HEK293 (cell line): ENCODE results near the gene SAMD14.

Experiments used
- CTCF ChIA-PET: fragments of 350-600 bp; formaldehyde crosslinking; extraction: SDS; loops from one replicate; lab custom pipeline; 2021; ENCODE audit warnings: antibody characterized with exemption; lab: Yijun Ruan, JAX
- POLR2A ChIA-PET: fragments of 300-600 bp; formaldehyde crosslinking; extraction: SDS; loops from one replicate; lab custom pipeline; 2020; ENCODE audit warnings: antibody characterized with exemption, inconsistent platforms; lab: Yijun Ruan, JAX
- H3K27ac ChIP-seq: fragments of 200-500 bp; sonication (Bioruptor generic); 2 replicates; pipeline ENCODE4 v1.5.1; 2014; ENCODE audit warnings: low read depth, low read length, control low read depth, inconsistent platforms; ENCODE audit errors: extremely low read depth
- H3K36me3 ChIP-seq, 2 experiments: fragments of 200-500 bp in 1 of 2; sonication (Bioruptor generic) in 1 of 2; 1 replicate in 1 of 2; 2 replicates in 1 of 2; pipeline ENCODE4 v1.5.1; 2014 to 2017; ENCODE audit warnings: inconsistent platforms in 2 of 2, low read length in 2 of 2; ENCODE audit not compliant: control insufficient read depth in 2 of 2, insufficient read depth in 1 of 2
- H3K4me1 ChIP-seq: fragments of 200-500 bp; sonication (Bioruptor generic); 2 replicates; pipeline ENCODE4 v1.5.1; 2014; ENCODE audit warnings: mild to moderate bottlenecking, low read length, inconsistent platforms; ENCODE audit not compliant: control insufficient read depth, insufficient read depth
- H3K4me3 ChIP-seq: 2 replicates; pipeline ENCODE4 v1.5.1; 2011; ENCODE audit warnings: low read depth, mild to moderate bottlenecking, control low read depth, low read length, moderate library complexity
- H3K9me3 ChIP-seq: fragments of 200-500 bp; sonication (Bioruptor generic); 2 replicates; pipeline ENCODE4 v1.5.1; 2014; ENCODE audit warnings: low read depth, low read length, inconsistent platforms; ENCODE audit not compliant: control insufficient read depth, insufficient read depth
- GLIS2 ChIP-seq: fragments of 450-650 bp; formaldehyde crosslinking; IDR thresholded peaks from 2 replicates; pipeline ENCODE4 v1.5.1; 2016; ENCODE audit warnings: missing biosample characterization, missing genetic modification characterization
- KLF1 ChIP-seq: fragments of 450-650 bp; formaldehyde crosslinking; IDR thresholded peaks from 2 replicates; pipeline ENCODE4 v1.5.1; 2016; ENCODE audit warnings: missing biosample characterization, missing genetic modification characterization
- KLF17 ChIP-seq: fragments of 450-650 bp; formaldehyde crosslinking; IDR thresholded peaks from 2 replicates; pipeline ENCODE4 v1.5.1; 2016; ENCODE audit warnings: missing biosample characterization, missing genetic modification characterization
- KLF7 ChIP-seq: fragments of 450-650 bp; formaldehyde crosslinking; IDR thresholded peaks from 2 replicates; pipeline ENCODE4 v1.5.1; 2016; ENCODE audit warnings: missing biosample characterization, missing genetic modification characterization, borderline replicate concordance
- KLF9 ChIP-seq: fragments of 450-650 bp; formaldehyde crosslinking; IDR thresholded peaks from 2 replicates; pipeline ENCODE4 v1.5.1; 2016; ENCODE audit warnings: missing biosample characterization, missing genetic modification characterization, low read depth
- MEIS1 ChIP-seq: sonication (generic); formaldehyde crosslinking; IDR thresholded peaks from 2 replicates; pipeline ENCODE4 v1.8.1; 2022; ENCODE audit warnings: missing genetic modification reagents, mild to moderate bottlenecking, borderline replicate concordance
- PRDM1 ChIP-seq: fragments of 450-650 bp; formaldehyde crosslinking; IDR thresholded peaks from 2 replicates; pipeline ENCODE4; 2016; ENCODE audit warnings: missing biosample characterization, missing genetic modification characterization
- SCRT2 ChIP-seq: fragments of 450-650 bp; formaldehyde crosslinking; IDR thresholded peaks from 2 replicates; pipeline ENCODE4 v1.5.1; 2016; ENCODE audit warnings: missing biosample characterization, missing genetic modification characterization
- SETDB1 ChIP-seq: IDR thresholded peaks from one replicate; pipeline ENCODE4 v1.6.1; 2017; ENCODE audit warnings: mild to moderate bottlenecking, low read length, moderate library complexity, mixed read lengths; ENCODE audit not compliant: insufficient read length
- SP2 ChIP-seq: fragments of 450-650 bp; formaldehyde crosslinking; IDR thresholded peaks from 2 replicates; pipeline ENCODE4 v1.5.1; 2016; ENCODE audit warnings: missing biosample characterization, missing genetic modification characterization
- SP3 ChIP-seq: fragments of 450-650 bp; formaldehyde crosslinking; IDR thresholded peaks from 2 replicates; pipeline ENCODE4 v1.5.1; 2016; ENCODE audit warnings: missing biosample characterization, missing genetic modification characterization
- ZBTB20 ChIP-seq: fragments of 450-650 bp; formaldehyde crosslinking; IDR thresholded peaks from 2 replicates; pipeline ENCODE4 v1.5.1; 2016; ENCODE audit warnings: missing biosample characterization, missing genetic modification characterization
- ZBTB7A ChIP-seq: fragments of 450-650 bp; formaldehyde crosslinking; IDR thresholded peaks from 2 replicates; pipeline ENCODE4 v1.5.1; 2016; ENCODE audit warnings: low read depth, missing biosample characterization, missing genetic modification characterization
- ZBTB8A ChIP-seq: fragments of 450-650 bp; formaldehyde crosslinking; IDR thresholded peaks from 2 replicates; pipeline ENCODE4 v1.5.1; 2016; ENCODE audit warnings: missing biosample characterization, missing genetic modification characterization
- ZFHX2 ChIP-seq: fragments of 450-650 bp; formaldehyde crosslinking; conservative IDR thresholded peaks from 2 replicates; pipeline ENCODE4 v1.5.1; 2016; ENCODE audit warnings: missing biosample characterization, missing genetic modification characterization
- ZIC2 ChIP-seq: fragments of 450-650 bp; formaldehyde crosslinking; IDR thresholded peaks from 2 replicates; pipeline ENCODE4 v1.5.1; 2016; ENCODE audit warnings: missing biosample characterization, missing genetic modification characterization
- ZNF132 ChIP-seq: fragments of 450-650 bp; formaldehyde crosslinking; IDR thresholded peaks from 2 replicates; pipeline ENCODE4 v1.5.1; 2017; ENCODE audit warnings: missing biosample characterization, missing genetic modification characterization, borderline replicate concordance
- ZNF169 ChIP-seq: fragments of 450-650 bp; formaldehyde crosslinking; IDR thresholded peaks from 2 replicates; pipeline ENCODE4 v1.5.1; 2016; ENCODE audit warnings: missing biosample characterization, missing genetic modification characterization
- ZNF19 ChIP-seq: fragments of 450-650 bp; formaldehyde crosslinking; IDR thresholded peaks from 2 replicates; pipeline ENCODE4; 2016; ENCODE audit warnings: missing biosample characterization, missing genetic modification characterization, low read depth
- ZNF211 ChIP-seq: fragments of 450-650 bp; formaldehyde crosslinking; IDR thresholded peaks from 2 replicates; pipeline ENCODE4 v1.5.1; 2016; ENCODE audit warnings: low read depth, missing biosample characterization, missing genetic modification characterization
- ZNF214 ChIP-seq: fragments of 450-650 bp; formaldehyde crosslinking; IDR thresholded peaks from 2 replicates; pipeline ENCODE4 v1.5.1; 2017; ENCODE audit warnings: missing biosample characterization, mild to moderate bottlenecking, missing genetic modification characterization, borderline replicate concordance
- ZNF221 ChIP-seq: fragments of 450-650 bp; formaldehyde crosslinking; IDR thresholded peaks from 2 replicates; pipeline ENCODE4 v1.5.1; 2017; ENCODE audit warnings: missing biosample characterization, missing genetic modification characterization, borderline replicate concordance
- ZNF548 ChIP-seq: fragments of 450-650 bp; formaldehyde crosslinking; IDR thresholded peaks from 2 replicates; pipeline ENCODE4 v1.5.1; 2016; ENCODE audit warnings: missing biosample characterization, missing genetic modification characterization
- ZNF571 ChIP-seq: fragments of 450-650 bp; formaldehyde crosslinking; IDR thresholded peaks from 2 replicates; pipeline ENCODE4 v1.5.0; 2017; ENCODE audit warnings: missing biosample characterization, missing genetic modification characterization
- ZNF600 ChIP-seq: fragments of 450-650 bp; formaldehyde crosslinking; IDR thresholded peaks from 2 replicates; pipeline ENCODE4 v1.5.1; 2016; ENCODE audit warnings: missing biosample characterization, missing genetic modification characterization
- ZNF837 ChIP-seq: fragments of 450-650 bp; formaldehyde crosslinking; IDR thresholded peaks from 2 replicates; pipeline ENCODE4 v1.5.1; 2016; ENCODE audit warnings: missing biosample characterization, missing genetic modification characterization
- ZNF843 ChIP-seq: fragments of 450-650 bp; formaldehyde crosslinking; IDR thresholded peaks from 2 replicates; pipeline ENCODE4 v1.5.1; 2016; ENCODE audit warnings: missing biosample characterization, missing genetic modification characterization
- TF ChIP-seq, protein P1 (sequence below): fragments of 450-650 bp; formaldehyde crosslinking; IDR thresholded peaks from 2 replicates; pipeline ENCODE4 v1.5.1; 2016; ENCODE audit warnings: missing biosample characterization, missing genetic modification characterization
- TF ChIP-seq, protein P2 (sequence below): fragments of 450-650 bp; formaldehyde crosslinking; IDR thresholded peaks from 2 replicates; pipeline ENCODE4 v1.5.1; 2016; ENCODE audit warnings: missing biosample characterization, missing genetic modification characterization

Gene SAMD14

GRCh38 chr17:50102164-50102991, 27.6 kb downstream of the SAMD14 start:
- Histone ChIP-seq H3K9me3 (no peaks in the 10 kb centered on the region), H3K4me1 (peaks cover 7% of the 10 kb centered on the region), H3K36me3 (peaks cover 6 to 68% of the 10 kb centered on the region in 2 experiments; a peak in 2 of 3 replicates), H3K27ac (no peak overlapping the region), H3K4me3 (no peak overlapping the region)
- ChIA-PET CTCF (interaction anchor here (0.8 to 4.0 kb wide), 4 partner anchors 8 to 76 kb away, joined by 3 to 31 read pairs (median 12); partner anchors contain the start of gene PDK2), POLR2A (interaction anchor here (1.0 kb wide), 1 partner anchor 10 kb away, joined by 4 read pairs; no protein-coding TSS in a partner anchor)
- no peak for TF ChIP-seq SCRT2 (tag by site-specific recombination)
- TF ChIP-seq, protein P1, sequence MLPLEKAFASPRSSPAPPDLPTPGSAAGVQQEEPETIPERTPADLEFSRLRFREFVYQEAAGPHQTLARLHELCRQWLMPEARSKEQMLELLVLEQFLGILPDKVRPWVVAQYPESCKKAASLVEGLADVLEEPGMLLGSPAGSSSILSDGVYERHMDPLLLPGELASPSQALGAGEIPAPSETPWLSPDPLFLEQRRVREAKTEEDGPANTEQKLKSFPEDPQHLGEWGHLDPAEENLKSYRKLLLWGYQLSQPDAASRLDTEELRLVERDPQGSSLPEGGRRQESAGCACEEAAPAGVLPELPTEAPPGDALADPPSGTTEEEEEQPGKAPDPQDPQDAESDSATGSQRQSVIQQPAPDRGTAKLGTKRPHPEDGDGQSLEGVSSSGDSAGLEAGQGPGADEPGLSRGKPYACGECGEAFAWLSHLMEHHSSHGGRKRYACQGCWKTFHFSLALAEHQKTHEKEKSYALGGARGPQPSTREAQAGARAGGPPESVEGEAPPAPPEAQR = no peak
- 0 out of 2 replicates have a peak, but pooled peaks have one; percentile 13 for TF ChIP-seq ZFHX2 (tag by site-specific recombination)

GRCh38 chr17:50101346-50102163, 28.4 kb downstream of the SAMD14 start:
- H3K4me3 ChIP-seq = no peak overlapping the region
- peaks cover 6 to 67% of the 10 kb centered on the region in 2 experiments; a peak in 2 of 3 replicates for H3K36me3 ChIP-seq
- H3K4me1 ChIP-seq = peaks cover 7% of the 10 kb centered on the region
- ChIA-PET CTCF (interaction anchor here (0.5 to 4.0 kb wide), 7 partner anchors 8 to 92 kb away, joined by 3 to 31 read pairs (median 3); partner anchors contain the start of gene PDK2), POLR2A (no interaction called here)
- no peaks in the 10 kb centered on the region for H3K9me3 ChIP-seq
- H3K27ac ChIP-seq = no peak overlapping the region
- TF ChIP-seq KLF17 (tag by site-specific recombination) (peak; percentile 99), GLIS2 (tag by site-specific recombination) (peak; percentile 86), SP3 (tag by site-specific recombination) (peak; percentile 40), ZNF843 (tag by site-specific recombination) (no peak), ZNF600 (tag by site-specific recombination) (0 out of 2 replicates have a peak, but pooled peaks have one; percentile 10), ZNF132 (tag by site-specific recombination) (no peak), SETDB1 (no peak), KLF1 (peak; percentile 99), ZBTB20 (tag by site-specific recombination) (peak; percentile 76), MEIS1 (CRISPR knock-in tag) (no peak), ZNF837 (tag by site-specific recombination) (no peak), ZNF214 (tag by site-specific recombination) (no peak), PRDM1 (tag by site-specific recombination) (no peak), ZFHX2 (tag by site-specific recombination) (peak; percentile 100), ZIC2 (tag by site-specific recombination) (peak; percentile 96), KLF9 (peak; percentile 90), ZNF211 (tag by site-specific recombination) (no peak), ZBTB7A (tag by site-specific recombination) (no peak), SP2 (tag by site-specific recombination) (peak; percentile 75), ZNF548 (tag by site-specific recombination) (no peak), ZNF19 (tag by site-specific recombination) (no peak), ZNF571 (tag by site-specific recombination) (no peak), ZBTB8A (tag by site-specific recombination) (peak; percentile 81), ZNF169 (tag by site-specific recombination) (no peak), ZNF221 (tag by site-specific recombination) (no peak), KLF7 (tag by site-specific recombination) (no peak)
- TF ChIP-seq, protein P2, sequence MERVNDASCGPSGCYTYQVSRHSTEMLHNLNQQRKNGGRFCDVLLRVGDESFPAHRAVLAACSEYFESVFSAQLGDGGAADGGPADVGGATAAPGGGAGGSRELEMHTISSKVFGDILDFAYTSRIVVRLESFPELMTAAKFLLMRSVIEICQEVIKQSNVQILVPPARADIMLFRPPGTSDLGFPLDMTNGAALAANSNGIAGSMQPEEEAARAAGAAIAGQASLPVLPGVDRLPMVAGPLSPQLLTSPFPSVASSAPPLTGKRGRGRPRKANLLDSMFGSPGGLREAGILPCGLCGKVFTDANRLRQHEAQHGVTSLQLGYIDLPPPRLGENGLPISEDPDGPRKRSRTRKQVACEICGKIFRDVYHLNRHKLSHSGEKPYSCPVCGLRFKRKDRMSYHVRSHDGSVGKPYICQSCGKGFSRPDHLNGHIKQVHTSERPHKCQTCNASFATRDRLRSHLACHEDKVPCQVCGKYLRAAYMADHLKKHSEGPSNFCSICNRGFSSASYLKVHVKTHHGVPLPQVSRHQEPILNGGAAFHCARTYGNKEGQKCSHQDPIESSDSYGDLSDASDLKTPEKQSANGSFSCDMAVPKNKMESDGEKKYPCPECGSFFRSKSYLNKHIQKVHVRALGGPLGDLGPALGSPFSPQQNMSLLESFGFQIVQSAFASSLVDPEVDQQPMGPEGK (tag by site-specific recombination) = peak; percentile 83
